Measurements from ENCODE around the gene GAST.

The GAST gene

DNA sequence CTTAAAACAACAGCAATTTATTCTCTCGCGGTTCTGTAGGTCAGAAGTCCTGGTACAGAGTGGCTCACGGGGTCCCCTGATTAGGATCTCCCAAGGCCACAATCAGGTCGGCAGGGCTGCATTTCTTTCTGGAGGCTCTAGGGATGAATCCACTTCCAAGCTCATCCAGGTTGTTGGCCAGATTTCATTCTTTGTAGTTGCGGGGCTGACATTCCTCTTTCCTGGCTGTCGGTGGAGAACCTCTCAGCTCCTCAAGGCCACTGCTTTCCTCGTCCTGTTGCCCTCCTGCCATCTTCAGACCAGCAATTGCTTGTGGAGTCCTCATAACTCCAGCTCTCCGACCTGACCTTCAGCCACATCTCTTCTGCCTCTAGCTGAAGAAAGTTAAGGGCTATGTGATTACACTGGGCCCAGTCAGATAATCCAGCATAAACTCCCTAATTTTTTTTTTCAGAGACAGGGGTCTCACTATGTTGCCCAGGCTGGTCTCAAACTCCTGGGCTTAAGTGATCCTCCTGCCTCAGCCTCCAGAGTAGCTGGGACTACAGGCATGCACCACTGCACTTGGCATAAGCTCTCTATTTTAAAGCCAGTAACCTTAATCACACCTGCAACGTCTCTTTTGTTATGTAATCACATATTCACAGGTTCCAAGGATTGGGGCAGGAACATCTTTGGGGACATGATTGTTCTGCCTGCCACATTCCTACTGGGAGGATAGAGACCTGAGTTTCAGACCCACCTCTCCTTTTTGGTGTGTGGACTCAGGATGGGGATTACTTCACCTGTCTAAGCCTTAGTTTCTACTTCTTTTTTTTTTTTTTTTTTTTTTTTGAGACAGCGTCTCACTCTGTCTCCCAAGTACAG lies 4.1 kb upstream of the GAST start:
- no peak for DNase-seq (ENCODE audit: low read depth in 2 of 2, low spot score in 1 of 2)

DNA sequence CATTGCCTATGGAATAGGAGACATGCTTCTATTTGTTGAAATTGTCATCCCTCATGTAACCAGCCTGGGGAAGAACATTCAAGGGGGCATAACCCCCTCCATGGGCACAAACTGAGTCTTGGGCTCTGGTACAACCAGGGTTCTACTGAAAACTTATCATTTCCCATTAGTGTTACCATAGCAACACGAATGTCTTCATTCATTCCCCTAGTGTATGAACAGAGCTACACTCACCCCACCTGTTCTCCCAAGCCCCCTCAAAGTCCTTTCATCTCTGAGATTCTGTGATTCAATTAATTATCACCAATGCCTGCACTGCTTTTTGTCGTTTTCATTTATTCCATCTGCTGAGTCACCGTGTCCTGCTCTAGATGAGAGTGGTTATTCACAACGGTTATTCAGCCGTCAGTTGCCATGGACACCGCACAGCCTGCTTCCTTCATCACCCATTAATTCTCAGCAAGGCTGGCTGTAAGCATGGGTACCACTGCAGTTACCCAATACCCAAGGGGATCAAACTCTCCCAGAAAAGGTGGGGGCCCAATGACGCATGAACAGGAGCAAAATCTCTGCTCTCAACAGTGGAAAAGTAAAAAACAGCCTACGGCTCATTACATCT lies 1.6 kb upstream of the GAST start:
- no peak for DNase-seq (ENCODE audit: low read depth in 2 of 2, low spot score in 1 of 2)

DNA sequence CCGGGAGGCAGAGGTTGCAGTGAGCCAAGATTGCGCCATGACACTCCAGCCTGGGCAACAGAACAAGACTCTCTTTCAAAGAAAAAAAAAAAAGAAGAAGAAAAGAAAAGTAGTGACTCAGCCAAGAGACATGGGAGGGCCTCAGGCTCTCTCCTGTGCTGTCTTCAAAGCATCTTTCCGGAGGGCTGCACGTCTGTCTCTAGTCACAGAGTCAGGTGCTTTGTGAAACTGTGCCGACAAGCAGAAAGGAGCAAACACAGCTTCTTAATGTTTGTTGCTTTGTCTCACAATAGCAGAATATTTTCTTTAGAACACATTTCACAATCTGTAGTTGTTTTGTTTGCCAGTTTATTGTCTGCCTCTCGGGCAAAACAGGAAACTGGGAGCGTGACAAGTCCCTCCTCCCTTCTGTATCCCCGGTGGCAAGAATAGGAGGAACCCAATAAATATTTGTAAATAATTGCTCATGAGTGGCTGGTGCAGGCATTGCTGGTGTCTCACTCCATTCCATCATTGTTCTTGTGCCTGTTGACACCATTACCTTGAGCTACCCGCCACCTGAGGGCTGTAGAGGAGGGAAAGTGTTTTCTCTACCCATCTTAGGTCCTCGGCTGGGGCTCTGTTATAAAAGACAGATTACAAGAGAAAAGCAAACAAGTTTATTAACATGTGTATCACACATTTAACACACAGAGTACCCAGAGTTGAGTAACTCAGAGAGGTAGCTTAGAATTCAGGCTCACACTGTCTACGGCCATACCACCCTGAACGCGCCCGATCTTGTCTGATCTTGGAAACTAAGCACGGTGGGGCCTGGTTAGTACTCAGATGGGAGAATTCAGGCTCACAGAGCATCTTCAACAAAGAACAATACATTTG lies 5.5 kb downstream of the GAST start:
- DNase-seq (ENCODE audit: low read depth in 2 of 2, low spot score in 1 of 2), result no peak

DNA sequence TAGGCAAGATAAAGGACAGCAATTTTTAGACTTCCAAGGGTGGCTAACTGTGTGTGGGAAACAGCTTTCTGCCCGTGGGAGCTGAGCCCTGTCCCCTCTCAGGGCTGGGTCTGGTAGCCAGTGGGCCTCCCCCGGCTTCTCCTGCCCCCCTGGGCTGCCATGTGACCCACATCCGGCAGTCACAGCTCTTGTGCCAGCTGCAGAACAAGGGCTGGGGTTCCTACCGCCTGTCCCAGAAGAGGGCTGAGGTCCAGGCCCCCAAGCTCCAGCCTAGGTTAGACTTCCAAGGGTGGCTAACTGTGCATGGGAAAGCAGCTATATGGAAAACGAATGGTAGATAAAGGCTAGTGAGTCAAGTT lies 6.1 kb downstream of the GAST start:
- no peak for DNase-seq (ENCODE audit: low read depth in 2 of 2, low spot score in 1 of 2)

DNA sequence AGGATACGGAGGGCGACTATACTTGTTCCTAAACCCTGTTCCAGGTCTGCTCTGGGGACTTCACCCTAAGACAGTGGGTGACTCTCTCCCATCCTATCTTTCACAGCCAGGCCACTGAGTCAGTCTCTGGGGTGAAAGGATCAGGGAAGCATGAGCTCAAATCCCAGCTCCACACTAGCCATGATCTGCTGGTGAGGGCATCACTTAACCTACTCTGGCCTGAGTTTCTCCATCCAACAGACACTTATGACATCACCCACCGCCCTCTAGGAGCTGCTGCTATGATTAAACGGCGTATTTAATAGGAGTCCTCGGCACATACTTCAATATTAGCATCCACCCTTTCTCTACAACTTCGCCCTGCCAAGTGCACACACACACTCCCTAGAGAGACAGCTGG lies 10.1 kb downstream of the GAST start:
- no peak for DNase-seq (ENCODE audit: low read depth in 2 of 2, low spot score in 1 of 2)

DNA sequence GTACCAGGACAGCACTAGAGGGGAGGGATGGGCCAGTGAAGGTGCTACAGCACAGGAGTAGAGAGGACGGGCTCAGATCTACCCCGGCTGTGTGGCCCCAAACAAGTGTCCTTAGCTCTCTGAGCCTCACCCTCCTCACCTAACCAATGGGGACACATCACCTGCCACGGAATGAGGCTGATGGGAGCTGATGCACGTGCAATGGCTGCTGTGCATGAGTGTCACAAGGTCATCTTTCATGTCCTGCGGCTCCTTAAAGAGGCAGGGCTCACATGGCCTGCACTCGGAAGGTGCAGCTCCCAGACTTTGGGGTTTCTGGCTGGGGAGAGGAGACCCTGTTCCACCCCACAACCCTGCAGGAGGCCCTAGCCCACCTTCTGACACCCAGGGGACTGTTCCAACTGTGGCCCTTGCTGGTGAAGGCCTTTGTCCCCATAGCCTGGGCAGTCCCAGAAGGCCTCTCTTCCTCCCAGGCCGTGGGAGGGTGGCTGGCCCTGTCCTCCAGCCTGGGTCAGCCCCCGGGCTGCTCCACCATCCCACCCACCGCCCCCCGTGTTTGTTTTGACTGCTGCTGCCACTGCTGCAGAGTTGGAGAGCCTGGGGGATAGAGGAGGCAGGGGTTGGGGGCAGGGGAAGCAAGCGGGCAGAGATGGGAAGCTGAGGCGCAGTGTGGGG lies 11.8 kb downstream of the GAST start:
- no peak for DNase-seq (ENCODE audit: low read depth in 2 of 2, low spot score in 1 of 2)

DNA sequence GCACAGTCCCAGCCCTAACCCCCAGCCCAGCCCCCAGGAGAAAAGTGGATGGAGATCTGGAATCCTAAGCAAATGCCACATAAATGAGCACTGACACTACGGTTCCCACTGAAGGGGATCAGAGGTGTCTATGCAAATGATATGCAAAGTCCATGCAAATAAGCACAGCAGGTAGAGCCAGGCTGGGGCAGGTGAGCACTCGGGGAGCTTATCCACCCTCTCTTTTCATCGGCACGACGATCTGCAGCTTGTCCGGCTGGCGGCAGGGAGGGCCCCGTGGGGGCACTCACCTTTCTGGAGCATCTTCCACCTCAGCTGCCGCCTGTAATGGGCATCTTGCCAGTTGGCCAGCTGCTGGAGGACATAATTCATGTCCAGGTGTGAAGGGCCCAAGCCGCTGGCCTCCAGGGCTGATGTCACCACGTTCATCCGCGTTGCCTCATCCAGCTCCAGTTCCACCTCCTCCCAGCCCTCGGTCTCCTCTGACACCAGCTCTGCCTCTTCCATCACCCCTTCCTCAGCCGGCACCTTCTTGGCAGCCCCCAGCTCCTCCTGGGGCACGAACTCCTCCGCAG lies 12.4 kb downstream of the GAST start:
- no peak for DNase-seq (ENCODE audit: low read depth in 2 of 2, low spot score in 1 of 2)

DNA sequence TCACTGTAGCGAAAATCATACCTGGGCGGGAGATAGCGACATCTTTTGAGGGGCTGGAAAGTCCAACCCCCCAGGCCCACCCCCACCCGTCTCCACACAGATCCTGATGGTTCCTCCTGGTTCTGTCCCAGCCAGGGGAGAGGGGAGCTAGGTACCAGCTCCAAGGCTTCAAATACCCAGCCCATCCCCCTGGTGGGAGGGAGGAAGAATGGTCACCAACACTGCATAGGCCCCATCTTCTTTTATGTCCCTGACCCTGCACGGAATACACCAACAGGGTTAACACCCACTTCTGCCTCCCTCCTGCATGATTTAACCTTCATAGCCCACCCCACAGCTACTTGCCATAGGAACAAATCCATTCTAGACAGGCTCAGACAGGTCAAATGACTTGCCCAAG lies 13.0 kb downstream of the GAST start:
- DNase-seq (ENCODE audit: low read depth in 2 of 2, low spot score in 1 of 2), result no peak

DNA sequence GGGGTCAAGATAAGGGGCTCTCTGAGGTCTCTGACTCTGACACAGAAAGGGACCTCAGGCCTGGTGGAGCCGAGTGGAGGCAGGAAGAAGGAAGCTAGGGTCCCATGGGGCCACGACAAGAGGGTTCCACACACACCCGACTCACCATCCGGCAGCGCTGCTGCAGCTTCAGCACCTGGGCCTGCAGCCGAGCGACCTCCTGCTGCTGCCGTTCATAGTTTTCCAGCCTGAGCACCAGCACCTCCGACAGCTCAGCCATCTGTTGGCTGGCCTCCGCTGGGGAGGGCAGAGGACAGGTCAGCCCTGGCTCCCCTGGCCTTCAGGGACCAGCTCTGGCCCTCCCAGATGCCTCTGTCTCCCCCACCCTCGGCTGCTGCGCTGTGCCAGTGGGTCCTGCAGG lies 15.9 kb downstream of the GAST start:
- no peak for DNase-seq (ENCODE audit: low read depth in 2 of 2, low spot score in 1 of 2)

DNA sequence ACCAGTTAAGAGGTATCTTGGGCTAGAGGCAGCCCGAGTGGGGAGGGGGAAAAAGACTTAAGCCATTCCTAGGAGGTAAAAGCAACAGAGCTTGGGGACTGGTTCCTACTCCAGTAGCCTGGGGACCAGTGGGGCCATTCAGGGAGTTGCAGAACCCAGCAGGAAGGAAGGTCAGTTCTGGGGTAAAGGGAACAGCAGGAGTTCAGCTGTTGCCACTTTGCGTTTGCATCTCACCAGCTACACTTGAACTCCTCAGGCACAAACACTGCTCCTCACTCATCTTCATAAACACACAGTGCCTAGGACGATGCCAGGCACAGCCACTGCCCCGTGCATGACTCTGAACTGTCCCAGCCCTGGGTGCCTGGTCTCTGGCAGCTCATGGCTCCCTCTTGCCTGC lies 18.3 kb downstream of the GAST start:
- no peak for DNase-seq (ENCODE audit: low read depth in 2 of 2, low spot score in 1 of 2)

DNA sequence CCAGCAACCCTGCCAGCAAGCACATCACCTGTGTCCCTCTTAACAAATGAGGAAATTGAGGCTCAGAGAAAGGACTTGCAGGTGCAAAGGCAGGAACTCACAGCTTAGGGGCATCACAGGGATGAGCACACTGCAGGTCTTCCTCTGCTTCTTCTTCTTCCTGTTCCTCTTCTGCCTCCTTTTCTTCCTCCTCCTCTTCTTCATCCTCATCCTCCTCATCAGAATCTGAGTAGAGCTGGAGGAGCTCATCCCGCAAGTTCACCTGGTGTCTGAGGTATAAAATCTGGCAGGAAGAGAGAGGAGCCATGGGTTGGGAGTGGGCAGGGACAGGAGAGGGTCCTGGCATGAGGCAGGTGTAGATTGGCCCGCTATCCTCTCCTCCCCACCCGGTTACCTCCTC lies 19.7 kb downstream of the GAST start:
- DNase-seq (ENCODE audit: low read depth in 2 of 2, low spot score in 1 of 2), result no peak

DNA sequence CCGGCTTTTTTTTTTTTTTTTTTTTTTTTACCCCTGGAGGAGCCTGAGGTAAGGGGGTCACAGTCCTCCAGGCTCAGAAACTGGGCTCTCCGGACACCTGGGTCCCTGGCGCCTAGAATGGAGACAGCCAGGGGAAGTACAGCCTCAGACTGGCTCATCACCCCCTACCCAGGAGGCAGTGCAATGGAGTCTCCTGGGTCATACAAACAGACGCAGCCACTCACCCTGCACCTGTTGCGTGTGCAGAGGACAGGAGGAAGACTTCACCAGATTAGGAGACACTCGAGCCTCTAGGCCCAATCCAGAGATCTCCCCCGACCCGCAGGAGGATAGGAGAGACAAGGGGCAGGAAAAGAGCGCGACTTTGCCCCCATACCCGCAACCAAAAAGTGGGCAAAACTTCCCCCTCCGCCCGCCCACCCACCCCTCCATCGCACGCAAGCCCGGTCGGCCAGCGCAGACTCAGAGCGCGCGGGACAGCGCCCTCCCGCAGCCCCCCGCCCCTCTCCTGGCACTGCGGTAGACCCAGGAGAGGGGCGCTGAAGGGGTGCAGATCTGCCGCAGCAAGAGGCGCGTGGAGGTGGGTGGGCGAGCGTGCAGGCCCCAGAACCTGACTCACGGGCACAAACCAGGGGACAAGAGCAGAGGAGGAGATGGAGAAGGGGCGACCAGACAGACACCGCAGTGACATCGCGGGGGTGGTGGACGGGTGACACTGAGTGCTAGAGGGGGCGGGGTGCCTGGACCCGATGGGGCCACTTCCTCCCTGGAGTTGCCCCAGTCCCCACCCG lies 21.4 kb downstream of the GAST start:
- DNase-seq (ENCODE audit: low read depth in 2 of 2, low spot score in 1 of 2), result no peak

DNA sequence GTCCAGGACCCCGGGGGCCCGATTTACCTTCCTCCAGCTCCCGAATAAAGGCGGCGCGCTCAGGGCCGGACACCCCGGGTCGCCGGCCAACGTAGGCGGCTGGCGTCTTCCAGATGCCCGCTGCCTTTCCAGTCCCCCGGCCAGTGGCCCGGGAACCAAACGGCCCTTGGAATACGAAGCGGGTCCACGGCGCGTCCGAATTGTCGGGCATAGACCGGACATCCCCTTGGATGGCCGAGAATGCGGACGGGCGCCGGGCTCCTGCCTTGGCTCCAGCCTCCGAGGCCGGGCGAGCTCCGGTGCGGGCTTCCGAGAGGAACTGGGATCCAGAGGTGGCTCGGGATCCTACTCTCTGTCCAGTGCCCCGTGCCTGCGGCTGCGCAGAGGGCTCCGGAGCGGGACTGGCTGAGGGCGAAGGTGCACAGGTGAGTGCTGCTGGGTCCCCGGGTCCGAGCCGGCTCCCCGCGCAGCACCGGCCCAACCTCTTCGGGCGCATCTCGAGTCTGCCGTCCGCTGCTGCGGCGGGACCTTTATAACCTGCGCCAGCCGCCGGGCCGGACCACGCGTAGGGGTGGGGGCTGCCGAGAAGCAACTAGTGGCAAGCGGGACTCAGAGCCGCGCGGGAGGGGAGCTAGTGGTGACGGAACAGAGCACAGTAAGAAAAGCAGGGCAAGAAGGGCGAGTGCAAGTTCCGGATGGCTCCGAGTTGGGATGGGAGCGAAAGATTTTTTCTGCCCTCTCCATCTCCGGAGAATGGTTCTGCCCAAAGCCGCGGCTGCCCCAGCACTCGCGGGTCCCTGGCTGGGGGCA lies 22.2 kb downstream of the GAST start, which contains the start of gene HAP1:
TSS of gene HAP1 (minus strand) at position 505 of the 810 bp plus-strand sequence. CDS start at position 496, 9 bp downstream.
- no peak for DNase-seq (ENCODE audit: low read depth in 2 of 2, low spot score in 1 of 2)

DNA sequence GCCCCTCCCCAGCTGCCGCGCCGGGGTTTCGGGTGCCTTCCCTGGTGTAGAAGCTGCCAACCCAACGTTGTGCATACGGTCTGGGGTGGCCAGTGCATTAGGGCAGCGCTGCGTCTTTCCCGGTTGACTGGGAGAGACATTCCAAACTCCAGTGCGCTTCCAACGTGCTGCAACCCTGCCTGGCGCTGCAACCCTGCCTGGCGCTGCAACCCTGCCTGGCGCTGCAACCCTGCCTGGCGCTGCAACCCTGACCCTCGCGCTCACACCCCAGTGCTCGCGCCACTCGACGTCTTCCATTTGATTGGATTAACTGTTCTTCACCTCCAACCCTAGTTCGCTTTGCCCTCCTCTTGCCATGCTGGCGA lies 22.8 kb downstream of the GAST start:
- no peak for DNase-seq (ENCODE audit: low read depth in 2 of 2, low spot score in 1 of 2)

DNA sequence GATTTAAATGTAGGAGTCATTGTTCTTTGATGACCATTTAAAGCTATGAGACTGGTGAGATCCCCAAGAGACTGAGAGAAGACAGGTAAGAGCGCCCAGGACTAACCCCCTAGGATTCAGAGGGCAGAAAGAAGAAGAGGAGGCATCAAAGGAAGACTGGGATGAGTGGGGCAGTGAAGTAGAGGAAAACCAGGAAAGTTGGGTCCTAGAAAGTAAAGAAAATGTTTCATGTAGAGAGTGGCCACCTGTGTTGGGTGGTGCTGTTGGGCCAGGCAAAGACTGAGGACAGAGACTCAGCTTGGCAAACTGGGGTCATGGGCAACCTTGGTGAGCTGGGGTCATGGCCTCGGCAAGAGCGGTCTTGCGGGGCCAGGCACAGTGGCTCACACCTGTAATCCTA lies 23.6 kb downstream of the GAST start:
- DNase-seq (ENCODE audit: low read depth in 2 of 2, low spot score in 1 of 2), result no peak

DNA sequence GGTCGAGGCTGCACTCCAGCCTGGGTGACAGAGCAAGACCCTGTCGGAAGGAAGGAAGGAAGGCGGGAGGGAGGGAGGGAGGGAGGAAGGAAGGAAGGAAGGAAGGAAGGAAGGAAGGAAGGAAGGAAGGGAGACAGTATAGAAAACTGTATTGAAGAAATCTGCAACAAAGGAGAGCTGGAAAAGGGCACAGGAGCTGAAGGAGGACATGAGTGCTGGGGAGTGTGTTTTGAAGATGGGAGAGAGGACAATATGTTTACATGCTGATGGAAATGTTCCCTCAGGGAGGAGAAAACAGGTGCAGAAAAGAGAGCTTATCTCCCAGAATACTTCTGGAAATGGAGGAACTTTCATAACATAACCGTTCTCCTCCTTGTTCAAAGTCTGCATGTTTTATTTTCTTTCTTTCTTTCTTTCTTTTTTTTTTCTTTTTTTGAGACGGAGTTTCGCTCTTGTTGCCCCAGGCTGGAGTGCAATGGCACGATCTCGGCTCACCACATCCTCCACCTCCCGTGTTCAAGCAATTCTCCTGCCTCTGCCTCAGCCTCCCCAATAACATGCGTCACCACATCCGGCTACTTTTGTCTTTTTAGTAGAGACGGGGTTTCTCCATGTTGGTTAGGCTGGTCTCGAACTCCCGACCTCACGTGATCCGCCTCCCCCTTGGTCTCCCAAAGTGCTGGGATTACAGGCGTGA lies 25.0 kb downstream of the GAST start:
- DNase-seq (ENCODE audit: low read depth in 2 of 2, low spot score in 1 of 2), result no peak

DNA sequence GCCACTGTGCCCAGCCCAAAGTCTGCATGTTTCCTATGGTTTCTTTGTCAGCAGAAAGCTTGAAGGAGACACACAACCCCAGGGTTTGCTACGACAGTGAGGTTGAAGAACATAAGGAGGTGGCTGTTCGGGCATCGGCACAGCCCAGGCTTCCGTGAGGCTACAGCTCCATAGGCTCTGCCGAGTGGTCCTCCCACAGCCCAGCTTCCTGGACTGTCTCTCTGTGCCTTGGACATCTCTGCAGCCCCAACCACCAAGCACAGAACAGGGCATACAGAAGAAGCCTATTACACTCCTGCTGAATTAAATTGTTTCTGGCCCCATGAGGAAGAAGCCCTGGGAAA lies 25.5 kb downstream of the GAST start:
- no peak for DNase-seq (ENCODE audit: low read depth in 2 of 2, low spot score in 1 of 2)

DNA sequence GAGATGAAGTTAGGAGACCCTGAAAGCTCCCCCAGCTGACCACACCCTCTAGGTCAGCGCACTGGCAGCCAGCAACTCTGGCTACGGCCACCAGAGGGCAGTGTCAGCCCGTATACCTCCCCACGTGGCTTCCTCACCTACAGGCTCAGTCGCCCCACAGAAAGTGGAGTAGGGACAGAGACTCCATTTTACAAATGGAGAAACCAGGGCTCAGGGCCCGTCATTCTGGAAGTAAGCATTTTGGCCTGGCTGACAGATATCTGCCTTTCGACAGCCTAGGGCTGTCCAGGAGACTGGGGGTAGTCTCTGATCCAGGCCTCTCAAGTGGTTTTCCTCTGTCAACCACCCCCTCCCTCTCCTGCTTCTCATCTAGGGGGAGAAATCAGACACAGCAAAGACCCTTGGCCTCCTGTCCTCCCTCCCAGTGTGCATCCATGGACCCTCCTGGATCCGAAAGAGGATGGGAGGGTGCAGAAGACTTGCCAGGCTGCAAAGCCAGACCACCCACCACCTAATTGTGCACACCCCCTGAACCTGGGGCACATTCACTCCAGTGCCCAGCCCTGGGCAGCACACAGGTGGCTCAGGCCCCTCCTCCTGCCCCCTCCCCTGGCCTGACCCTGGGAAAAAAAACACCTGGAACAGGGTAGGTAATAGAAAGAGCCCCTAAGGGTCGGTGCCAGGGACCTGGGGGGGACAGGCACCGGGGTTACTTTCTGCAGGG lies 26.1 kb downstream of the GAST start:
- DNase-seq (ENCODE audit: low read depth in 2 of 2, low spot score in 1 of 2), result peak; percentile 61 to 65

Data from stimulated activated CD8-positive, alpha-beta memory T cell treated with anti-CD3 and anti-CD28 coated beads, Interleukin-4, amount 100 ng/mL, for 1 hour (primary cell).